ENCODE results near the gene ZG16.

ZG16 gene

DNA sequence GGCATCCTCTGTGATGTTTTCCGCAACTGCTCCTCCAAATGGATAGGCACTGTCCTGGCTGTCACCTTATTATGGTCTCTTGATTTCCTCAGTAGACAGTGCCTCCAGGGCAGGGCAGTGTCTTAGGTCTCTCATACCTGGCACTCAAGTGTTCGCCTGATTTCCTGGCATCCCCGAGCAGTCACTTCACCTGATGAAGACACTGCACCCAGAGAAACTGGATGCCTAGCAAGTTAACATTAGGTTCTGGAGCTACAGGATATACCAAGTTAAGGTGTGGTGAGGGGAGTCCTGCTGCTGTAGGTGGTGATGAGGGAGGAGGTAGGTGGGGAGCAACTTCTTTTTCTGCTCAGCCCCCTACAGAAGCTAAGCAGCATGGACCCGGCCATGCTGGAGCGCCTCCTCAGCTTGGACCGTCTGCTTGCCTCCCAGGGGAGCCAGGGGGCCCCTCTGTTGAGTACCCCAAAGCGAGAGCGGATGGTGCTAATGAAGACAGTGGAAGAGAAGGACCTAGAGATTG lies 24.4 kb downstream of the ZG16 start:
- TF ChIP-seq SIN3A (IDR thresholded peaks at IDR 0.05; ENCODE audit: borderline replicate concordance, insufficient read depth, low read length) (no peak), FOXP2 (optimal IDR thresholded peaks at IDR 0.05; ENCODE audit: borderline replicate concordance, extremely low read depth, extremely low read length, insufficient read depth) (no peak), TAF1 (IDR thresholded peaks at IDR 0.05; ENCODE audit: borderline replicate concordance, insufficient read depth, low read length) (no peak), POLR2AphosphoS5 (IDR thresholded peaks at IDR 0.05; ENCODE audit: low read depth, low read length) (no peak)
- TF ChIP-seq, protein P1, sequence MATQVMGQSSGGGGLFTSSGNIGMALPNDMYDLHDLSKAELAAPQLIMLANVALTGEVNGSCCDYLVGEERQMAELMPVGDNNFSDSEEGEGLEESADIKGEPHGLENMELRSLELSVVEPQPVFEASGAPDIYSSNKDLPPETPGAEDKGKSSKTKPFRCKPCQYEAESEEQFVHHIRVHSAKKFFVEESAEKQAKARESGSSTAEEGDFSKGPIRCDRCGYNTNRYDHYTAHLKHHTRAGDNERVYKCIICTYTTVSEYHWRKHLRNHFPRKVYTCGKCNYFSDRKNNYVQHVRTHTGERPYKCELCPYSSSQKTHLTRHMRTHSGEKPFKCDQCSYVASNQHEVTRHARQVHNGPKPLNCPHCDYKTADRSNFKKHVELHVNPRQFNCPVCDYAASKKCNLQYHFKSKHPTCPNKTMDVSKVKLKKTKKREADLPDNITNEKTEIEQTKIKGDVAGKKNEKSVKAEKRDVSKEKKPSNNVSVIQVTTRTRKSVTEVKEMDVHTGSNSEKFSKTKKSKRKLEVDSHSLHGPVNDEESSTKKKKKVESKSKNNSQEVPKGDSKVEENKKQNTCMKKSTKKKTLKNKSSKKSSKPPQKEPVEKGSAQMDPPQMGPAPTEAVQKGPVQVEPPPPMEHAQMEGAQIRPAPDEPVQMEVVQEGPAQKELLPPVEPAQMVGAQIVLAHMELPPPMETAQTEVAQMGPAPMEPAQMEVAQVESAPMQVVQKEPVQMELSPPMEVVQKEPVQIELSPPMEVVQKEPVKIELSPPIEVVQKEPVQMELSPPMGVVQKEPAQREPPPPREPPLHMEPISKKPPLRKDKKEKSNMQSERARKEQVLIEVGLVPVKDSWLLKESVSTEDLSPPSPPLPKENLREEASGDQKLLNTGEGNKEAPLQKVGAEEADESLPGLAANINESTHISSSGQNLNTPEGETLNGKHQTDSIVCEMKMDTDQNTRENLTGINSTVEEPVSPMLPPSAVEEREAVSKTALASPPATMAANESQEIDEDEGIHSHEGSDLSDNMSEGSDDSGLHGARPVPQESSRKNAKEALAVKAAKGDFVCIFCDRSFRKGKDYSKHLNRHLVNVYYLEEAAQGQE (IDR thresholded peaks at IDR 0.05; ENCODE audit: insufficient read depth in 1 of 2, low read depth in 2 of 2, low read length in 2 of 2) = no peak

GRCh38 chr16:29804020-29804419 lies 26.0 kb downstream of the ZG16 start:
- 0 out of 2 replicates have a peak, but pooled peaks have one; percentile 10 for TF ChIP-seq POLR2AphosphoS5 (IDR thresholded peaks at IDR 0.05; ENCODE audit: low read depth, low read length)
- TF ChIP-seq FOXP2 (optimal IDR thresholded peaks at IDR 0.05; ENCODE audit: borderline replicate concordance, extremely low read depth, extremely low read length, insufficient read depth) = no peak

GRCh38 chr16:29804455-29805231 lies 26.6 kb downstream of the ZG16 start:
- TF ChIP-seq TAF1 (IDR thresholded peaks at IDR 0.05; ENCODE audit: borderline replicate concordance, insufficient read depth, low read length) (no peak), FOXP2 (optimal IDR thresholded peaks at IDR 0.05; ENCODE audit: borderline replicate concordance, extremely low read depth, extremely low read length, insufficient read depth) (no peak), SIN3A (IDR thresholded peaks at IDR 0.05; ENCODE audit: borderline replicate concordance, insufficient read depth, low read length) (no peak), POLR2AphosphoS5 (IDR thresholded peaks at IDR 0.05; ENCODE audit: low read depth, low read length) (no peak)
- TF ChIP-seq, protein P1 (IDR thresholded peaks at IDR 0.05; ENCODE audit: insufficient read depth in 1 of 2, low read depth in 2 of 2, low read length in 2 of 2) = no peak

DNA sequence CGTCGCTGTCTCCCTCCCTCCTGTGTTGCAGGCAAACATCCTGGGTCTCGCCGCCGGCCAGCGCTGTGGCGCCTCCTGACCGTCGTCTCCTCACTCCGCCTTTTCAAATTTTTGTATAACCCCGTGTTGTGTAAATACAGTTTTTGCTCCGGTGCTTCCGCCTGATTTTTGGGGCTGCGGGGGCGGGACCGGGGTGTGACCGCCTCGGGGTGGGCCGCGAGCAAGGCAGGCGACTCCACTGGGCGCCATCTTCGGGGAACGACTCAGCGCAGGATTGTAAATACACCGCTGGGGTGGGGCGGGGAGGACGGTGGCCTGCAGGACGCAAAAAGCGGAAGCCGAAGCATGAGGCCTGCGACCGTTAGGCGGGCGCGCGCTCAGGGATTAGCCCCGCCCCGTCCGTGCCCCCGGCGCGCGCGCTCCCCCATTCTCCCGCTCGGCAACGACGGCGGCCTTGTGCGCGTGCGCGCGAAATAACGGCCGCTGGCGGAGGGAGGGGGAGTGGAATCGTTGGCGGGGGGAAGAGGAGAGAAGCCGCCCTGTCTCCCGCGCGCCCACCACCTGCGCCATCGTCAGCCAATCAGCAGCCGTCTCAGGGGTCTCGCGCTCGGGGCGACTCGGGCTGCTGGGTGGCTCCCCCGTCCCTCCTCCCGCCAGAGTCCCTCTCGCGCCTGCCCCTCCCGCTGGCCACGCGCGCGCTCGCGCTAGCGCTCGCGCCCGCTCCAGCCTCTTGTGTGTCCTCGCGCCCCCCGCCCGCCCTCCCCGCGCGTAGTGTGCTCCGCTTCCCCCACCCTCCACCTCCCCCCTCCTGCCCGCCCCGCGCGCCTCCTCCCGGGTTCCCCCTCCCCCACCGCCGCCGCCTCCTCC lies 27.4 kb downstream of the ZG16 start:
- no peak for TF ChIP-seq FOXP2 (optimal IDR thresholded peaks at IDR 0.05; ENCODE audit: borderline replicate concordance, extremely low read depth, extremely low read length, insufficient read depth)
- TF ChIP-seq SIN3A (IDR thresholded peaks at IDR 0.05; ENCODE audit: borderline replicate concordance, insufficient read depth, low read length) = peak; percentile 47; the same call in 1 of the 2 replicates
- TF ChIP-seq, protein P1 (IDR thresholded peaks at IDR 0.05; ENCODE audit: insufficient read depth in 1 of 2, low read depth in 2 of 2, low read length in 2 of 2) = 0 out of 4 replicates have a peak, but pooled peaks have one; percentile 30 to 42
- TF ChIP-seq TAF1 (IDR thresholded peaks at IDR 0.05; ENCODE audit: borderline replicate concordance, insufficient read depth, low read length) = peak; percentile 81
- peak; percentile 81 for TF ChIP-seq POLR2AphosphoS5 (IDR thresholded peaks at IDR 0.05; ENCODE audit: low read depth, low read length)

DNA sequence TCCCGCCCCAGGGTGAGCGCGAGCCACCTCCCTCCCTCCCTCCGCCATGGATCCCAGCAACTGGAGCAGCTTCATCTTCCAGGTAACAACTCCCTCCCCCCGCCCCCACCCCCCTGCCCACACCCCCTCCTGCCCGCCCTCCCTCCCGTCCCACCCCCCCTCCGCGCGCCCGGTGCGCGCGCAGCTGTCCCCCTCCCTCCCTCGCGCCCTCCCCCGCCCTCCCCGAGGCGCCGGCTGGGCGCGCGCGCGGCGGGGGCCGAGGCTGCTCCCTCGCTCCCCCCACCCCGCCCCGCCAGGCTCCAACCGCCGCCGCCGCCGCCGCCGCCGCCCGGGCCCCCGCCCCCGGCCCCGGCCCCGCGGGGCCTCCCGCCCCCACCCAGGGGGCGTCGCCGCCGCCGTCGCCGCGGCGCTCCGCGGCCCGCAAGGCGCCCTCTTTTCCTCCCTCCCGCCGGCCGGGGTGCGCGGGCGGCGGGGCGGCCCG lies 28.1 kb downstream of the ZG16 start, which contains the start of gene MAZ:
Gene MAZ (plus strand): TSS at position 431 of the 481 bp plus-strand sequence. CDS start 173 bp downstream, outside the sequence.
- TF ChIP-seq TAF1 (IDR thresholded peaks at IDR 0.05; ENCODE audit: borderline replicate concordance, insufficient read depth, low read length) (no peak), FOXP2 (optimal IDR thresholded peaks at IDR 0.05; ENCODE audit: borderline replicate concordance, extremely low read depth, extremely low read length, insufficient read depth) (no peak), SIN3A (IDR thresholded peaks at IDR 0.05; ENCODE audit: borderline replicate concordance, insufficient read depth, low read length) (no peak; the same call in 1 of the 2 replicates), POLR2AphosphoS5 (IDR thresholded peaks at IDR 0.05; ENCODE audit: low read depth, low read length) (no peak)
- TF ChIP-seq, protein P1 (IDR thresholded peaks at IDR 0.05; ENCODE audit: insufficient read depth in 1 of 2, low read depth in 2 of 2, low read length in 2 of 2) = no peak
